ENCODE measurements around the gene TMEFF2.
"Not testable (repeated sequence)": the region's sequence is repeated elsewhere in the genome, so short reads cannot be mapped to it uniquely, and the experiment has no call there.

TMEFF2 gene

GRCh38 chr2:191926671-191927070 lies 268.1 kb downstream of the TMEFF2 start:
- Histone ChIP-seq H3K4me3 (ENCODE audit: low read length) (no peak overlapping the region), H3K4me1 (ENCODE audit: control insufficient read depth, insufficient read depth, low read length) (peaks cover 10% of the 10 kb centered on the region), H3K36me3 (ENCODE audit: control insufficient read depth, insufficient read depth, low read length) (no peaks in the 10 kb centered on the region), H3K27ac (ENCODE audit: low read depth, low read length) (no peak overlapping the region), H3K9ac (ENCODE audit: low read length) (no peak overlapping the region), H3K27me3 (ENCODE audit: control insufficient read depth, insufficient read depth, low read length) (no peaks in the 10 kb centered on the region)

GRCh38 chr2:191923652-191923997 lies 271.1 kb downstream of the TMEFF2 start:
- Histone ChIP-seq H3K4me3 (ENCODE audit: low read length) (no peak overlapping the region), H3K27ac (ENCODE audit: low read depth, low read length) (no peak overlapping the region), H3K9ac (ENCODE audit: low read length) (no peak overlapping the region), H3K36me3 (ENCODE audit: control insufficient read depth, insufficient read depth, low read length) (no peaks in the 10 kb centered on the region), H3K27me3 (ENCODE audit: control insufficient read depth, insufficient read depth, low read length) (no peaks in the 10 kb centered on the region), H3K4me1 (ENCODE audit: control insufficient read depth, insufficient read depth, low read length) (peaks cover 10% of the 10 kb centered on the region)

DNA sequence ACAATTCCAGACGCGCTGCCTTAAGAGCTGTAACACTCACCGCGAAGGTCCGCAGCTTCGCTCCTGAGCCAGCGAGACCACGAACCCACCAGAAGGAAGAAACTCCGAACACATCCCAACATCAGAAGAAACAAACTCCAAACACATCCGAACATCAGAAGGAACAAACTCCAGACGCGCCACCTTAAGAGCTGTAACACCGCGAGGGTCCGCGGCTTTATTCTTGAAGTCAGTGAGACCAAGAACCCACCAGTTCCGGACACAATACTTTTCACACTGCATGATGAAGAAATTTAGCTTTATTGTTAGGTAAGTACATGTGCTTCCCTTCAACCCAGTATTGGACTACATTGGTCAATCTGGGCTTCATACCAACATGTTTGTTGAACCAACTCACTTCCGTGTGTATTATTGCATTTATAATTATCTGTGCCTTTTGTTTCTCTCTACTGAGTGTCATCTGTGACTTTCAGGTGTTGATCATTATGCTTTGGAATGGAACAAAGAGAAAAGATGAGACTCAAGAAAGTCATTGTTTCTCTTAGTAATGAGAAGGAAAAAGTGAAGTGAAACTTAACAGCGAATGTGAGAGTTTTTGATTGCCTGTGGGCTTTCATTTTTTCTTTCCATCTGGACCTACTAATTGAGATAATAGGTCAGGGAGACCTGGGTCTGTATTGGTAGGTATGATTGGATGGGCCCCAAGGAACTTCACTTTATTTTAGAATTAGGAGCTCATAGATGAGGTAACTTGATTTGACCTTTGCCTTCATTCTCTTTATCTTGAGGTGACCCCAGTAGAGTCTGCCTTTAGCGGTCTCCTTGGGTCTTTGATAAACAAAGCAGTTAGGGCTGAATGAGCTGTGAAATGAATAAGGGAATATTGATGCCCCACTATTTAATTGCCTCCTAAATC lies 271.7 kb downstream of the TMEFF2 start:
- no peak overlapping the region for H3K9ac ChIP-seq (ENCODE audit: low read length)
- H3K36me3 ChIP-seq (ENCODE audit: control insufficient read depth, insufficient read depth, low read length): no peaks in the 10 kb centered on the region
- no peaks in the 10 kb centered on the region for H3K27me3 ChIP-seq (ENCODE audit: control insufficient read depth, insufficient read depth, low read length)
- H3K4me3 ChIP-seq (ENCODE audit: low read length): no peak overlapping the region
- H3K4me1 ChIP-seq (ENCODE audit: control insufficient read depth, insufficient read depth, low read length): peaks cover 10% of the 10 kb centered on the region
- no peak overlapping the region for H3K27ac ChIP-seq (ENCODE audit: low read depth, low read length)

DNA sequence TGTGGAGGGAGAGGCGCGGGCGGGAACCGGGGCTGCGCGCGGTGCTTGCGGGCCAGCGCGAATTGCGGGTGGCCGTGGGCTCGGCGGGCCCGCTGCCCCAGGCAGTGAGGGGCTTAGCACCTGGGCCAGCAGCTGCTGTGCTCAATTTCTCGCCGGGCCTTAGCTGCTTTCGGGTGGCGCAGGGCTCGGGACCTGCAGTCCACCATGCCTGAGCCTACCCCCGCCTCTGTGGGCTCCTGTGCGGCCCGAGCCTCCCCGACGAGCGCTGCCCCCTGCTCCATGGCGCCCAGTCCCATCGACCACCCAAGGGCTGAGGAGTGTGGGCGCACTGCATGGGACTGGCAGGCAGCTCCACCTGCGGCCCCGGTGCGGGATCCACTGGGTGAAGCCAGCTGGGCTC lies 273.1 kb downstream of the TMEFF2 start:
- not testable (repeated sequence) for H3K4me3 ChIP-seq (ENCODE audit: low read length); H3K36me3 ChIP-seq (ENCODE audit: control insufficient read depth, insufficient read depth, low read length); H3K27ac ChIP-seq (ENCODE audit: low read depth, low read length); H3K4me1 ChIP-seq (ENCODE audit: control insufficient read depth, insufficient read depth, low read length); H3K27me3 ChIP-seq (ENCODE audit: control insufficient read depth, insufficient read depth, low read length); H3K9ac ChIP-seq (ENCODE audit: low read length)

GRCh38 chr2:191920502-191920901 lies 274.2 kb downstream of the TMEFF2 start:
- Histone ChIP-seq H3K9ac (ENCODE audit: low read length) (no peak overlapping the region), H3K27ac (ENCODE audit: low read depth, low read length) (no peak overlapping the region), H3K4me3 (ENCODE audit: low read length) (no peak overlapping the region), H3K36me3 (ENCODE audit: control insufficient read depth, insufficient read depth, low read length) (no peaks in the 10 kb centered on the region), H3K4me1 (ENCODE audit: control insufficient read depth, insufficient read depth, low read length) (no peaks in the 10 kb centered on the region), H3K27me3 (ENCODE audit: control insufficient read depth, insufficient read depth, low read length) (no peaks in the 10 kb centered on the region)

- Histone ChIP-seq H3K36me3 (ENCODE audit: control insufficient read depth, insufficient read depth, low read length) (no peaks in the 10 kb centered on the region), H3K4me3 (ENCODE audit: low read length) (no peak overlapping the region), H3K9ac (ENCODE audit: low read length) (no peak overlapping the region), H3K4me1 (ENCODE audit: control insufficient read depth, insufficient read depth, low read length) (no peaks in the 10 kb centered on the region), H3K27me3 (ENCODE audit: control insufficient read depth, insufficient read depth, low read length) (no peaks in the 10 kb centered on the region), H3K27ac (ENCODE audit: low read depth, low read length) (no peak overlapping the region)
Measured at GRCh38 chr2:191917967-191918651, 276.6 kb downstream of the TMEFF2 start.

DNA sequence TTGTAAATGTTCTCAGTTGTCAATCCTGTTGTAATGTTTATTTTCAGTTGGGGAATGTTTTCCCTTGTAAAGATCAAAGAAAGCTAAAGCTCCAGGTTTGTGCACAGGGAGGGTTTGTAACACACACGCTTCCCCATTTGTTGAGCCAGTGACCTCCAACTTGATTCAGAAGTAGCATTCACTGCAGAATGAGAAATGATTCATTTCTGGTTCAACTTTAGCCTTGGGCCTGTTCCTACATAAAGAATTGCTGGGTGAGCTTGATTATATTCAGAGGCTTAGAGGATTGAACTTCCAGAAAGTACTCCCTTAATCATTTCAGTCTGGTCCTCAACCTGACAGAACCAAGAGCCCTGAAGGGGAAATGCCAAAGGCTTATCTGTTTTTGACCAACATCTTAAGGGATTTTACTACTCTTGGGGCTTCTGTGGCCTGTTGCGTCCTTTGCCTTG lies 277.3 kb downstream of the TMEFF2 start:
- Histone ChIP-seq H3K9ac (ENCODE audit: low read length) (no peak overlapping the region), H3K4me1 (ENCODE audit: control insufficient read depth, insufficient read depth, low read length) (no peaks in the 10 kb centered on the region), H3K27me3 (ENCODE audit: control insufficient read depth, insufficient read depth, low read length) (no peaks in the 10 kb centered on the region), H3K4me3 (ENCODE audit: low read length) (no peak overlapping the region), H3K36me3 (ENCODE audit: control insufficient read depth, insufficient read depth, low read length) (no peaks in the 10 kb centered on the region), H3K27ac (ENCODE audit: low read depth, low read length) (no peak overlapping the region)

DNA sequence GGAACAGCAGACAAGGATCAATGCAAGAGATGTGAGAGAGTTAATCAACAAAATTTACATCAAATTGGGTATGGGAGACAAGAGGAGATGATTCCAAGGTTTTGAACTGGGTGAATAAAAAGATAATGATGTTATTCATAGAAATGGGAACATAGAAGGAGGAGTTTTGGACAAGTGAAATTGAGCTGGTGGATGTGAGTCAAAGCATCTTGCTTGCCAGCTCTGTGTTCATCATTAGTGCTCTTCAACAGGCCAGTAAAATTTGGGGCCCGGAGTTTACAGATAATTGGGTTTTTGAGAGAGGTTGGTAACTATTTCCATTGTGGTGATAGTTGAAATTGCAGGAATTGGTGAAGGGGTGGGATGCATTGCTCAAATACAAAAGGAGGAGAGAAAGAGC lies 277.9 kb downstream of the TMEFF2 start:
- no peak overlapping the region for H3K27ac ChIP-seq (ENCODE audit: low read depth, low read length)
- no peak overlapping the region for H3K4me3 ChIP-seq (ENCODE audit: low read length)
- no peak overlapping the region for H3K9ac ChIP-seq (ENCODE audit: low read length)
- H3K4me1 ChIP-seq (ENCODE audit: control insufficient read depth, insufficient read depth, low read length): no peaks in the 10 kb centered on the region
- no peaks in the 10 kb centered on the region for H3K36me3 ChIP-seq (ENCODE audit: control insufficient read depth, insufficient read depth, low read length)
- no peaks in the 10 kb centered on the region for H3K27me3 ChIP-seq (ENCODE audit: control insufficient read depth, insufficient read depth, low read length)

- Histone ChIP-seq H3K36me3 (ENCODE audit: control insufficient read depth, insufficient read depth, low read length) (no peaks in the 10 kb centered on the region), H3K4me3 (ENCODE audit: low read length) (no peak overlapping the region), H3K27ac (ENCODE audit: low read depth, low read length) (no peak overlapping the region), H3K4me1 (ENCODE audit: control insufficient read depth, insufficient read depth, low read length) (no peaks in the 10 kb centered on the region), H3K27me3 (ENCODE audit: control insufficient read depth, insufficient read depth, low read length) (no peaks in the 10 kb centered on the region), H3K9ac (ENCODE audit: low read length) (no peak overlapping the region)
Measured at GRCh38 chr2:191915750-191916149, 279.0 kb downstream of the TMEFF2 start.

DNA sequence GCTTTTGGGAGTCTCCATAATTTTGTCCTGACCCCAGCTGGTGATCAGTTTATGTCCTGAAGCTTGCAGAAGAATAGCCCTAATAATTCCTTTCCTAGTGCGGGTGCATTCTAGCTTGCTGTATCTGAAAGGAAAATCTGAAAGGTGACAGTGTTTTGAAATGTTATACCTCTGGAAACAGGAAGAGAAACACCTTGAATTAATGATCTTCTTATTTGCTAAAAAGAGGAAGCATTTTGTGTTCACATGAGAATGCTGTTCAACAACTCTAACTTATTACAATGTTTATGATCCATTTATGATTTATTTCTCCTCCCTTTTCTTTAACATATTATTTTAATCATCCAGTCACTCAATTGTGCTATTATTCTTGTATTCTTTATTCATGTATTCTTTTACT lies 280.9 kb downstream of the TMEFF2 start:
- Histone ChIP-seq H3K27me3 (ENCODE audit: control insufficient read depth, insufficient read depth, low read length) (no peaks in the 10 kb centered on the region), H3K27ac (ENCODE audit: low read depth, low read length) (no peak overlapping the region), H3K4me3 (ENCODE audit: low read length) (no peak overlapping the region), H3K9ac (ENCODE audit: low read length) (no peak overlapping the region), H3K4me1 (ENCODE audit: control insufficient read depth, insufficient read depth, low read length) (no peaks in the 10 kb centered on the region), H3K36me3 (ENCODE audit: control insufficient read depth, insufficient read depth, low read length) (no peaks in the 10 kb centered on the region)

DNA sequence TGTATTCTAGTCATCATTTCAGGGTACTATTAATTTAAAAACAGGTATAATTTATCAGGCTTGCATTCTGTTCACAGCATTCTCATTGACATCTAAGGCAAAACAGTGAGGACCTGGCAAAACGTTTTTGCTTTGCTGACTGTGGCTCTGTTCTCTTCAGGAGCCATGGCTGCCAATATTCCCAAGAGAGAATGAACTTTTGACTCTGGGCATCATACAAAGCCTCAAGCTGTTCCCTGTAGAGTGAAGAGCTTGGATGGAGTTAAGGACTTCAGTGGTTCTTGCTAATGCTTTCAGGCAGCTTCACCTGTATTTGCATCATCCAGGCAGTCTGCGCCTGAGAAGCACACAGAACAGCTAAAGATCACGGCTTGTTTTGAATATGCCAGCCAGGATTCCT lies 282.0 kb downstream of the TMEFF2 start:
- no peak overlapping the region for H3K4me3 ChIP-seq (ENCODE audit: low read length)

DNA sequence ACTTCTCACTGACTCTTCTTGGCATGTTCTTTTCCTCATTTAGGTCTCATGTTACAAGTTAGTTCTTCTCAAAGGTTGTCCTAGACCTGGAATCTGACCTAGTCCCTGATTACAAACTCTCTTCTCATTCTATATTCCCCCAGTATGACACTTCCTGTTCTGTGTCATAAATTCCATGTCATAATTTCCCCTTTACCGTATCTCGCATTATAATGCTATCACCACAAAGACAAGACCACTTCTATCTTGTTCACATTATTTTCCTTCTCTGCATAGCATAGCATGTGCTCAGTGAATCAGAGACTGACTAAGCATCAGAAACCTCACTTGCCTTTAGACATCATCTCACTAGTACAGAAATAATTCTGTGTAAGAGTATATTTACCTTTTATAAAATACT lies 284.2 kb downstream of the TMEFF2 start:
- Histone ChIP-seq H3K27ac (ENCODE audit: low read depth, low read length) (no peak overlapping the region), H3K4me1 (ENCODE audit: control insufficient read depth, insufficient read depth, low read length) (no peaks in the 10 kb centered on the region), H3K27me3 (ENCODE audit: control insufficient read depth, insufficient read depth, low read length) (no peaks in the 10 kb centered on the region), H3K4me3 (ENCODE audit: low read length) (no peak overlapping the region), H3K9ac (ENCODE audit: low read length) (no peak overlapping the region), H3K36me3 (ENCODE audit: control insufficient read depth, insufficient read depth, low read length) (no peaks in the 10 kb centered on the region)

More for the DNA sequence above, 282.0 kb downstream of the TMEFF2 start:
- H3K4me1 ChIP-seq (ENCODE audit: control insufficient read depth, insufficient read depth, low read length): no peaks in the 10 kb centered on the region
- H3K36me3 ChIP-seq (ENCODE audit: control insufficient read depth, insufficient read depth, low read length): no peaks in the 10 kb centered on the region
- no peak overlapping the region for H3K9ac ChIP-seq (ENCODE audit: low read length)
- H3K27ac ChIP-seq (ENCODE audit: low read depth, low read length): no peak overlapping the region
- no peaks in the 10 kb centered on the region for H3K27me3 ChIP-seq (ENCODE audit: control insufficient read depth, insufficient read depth, low read length)

DNA sequence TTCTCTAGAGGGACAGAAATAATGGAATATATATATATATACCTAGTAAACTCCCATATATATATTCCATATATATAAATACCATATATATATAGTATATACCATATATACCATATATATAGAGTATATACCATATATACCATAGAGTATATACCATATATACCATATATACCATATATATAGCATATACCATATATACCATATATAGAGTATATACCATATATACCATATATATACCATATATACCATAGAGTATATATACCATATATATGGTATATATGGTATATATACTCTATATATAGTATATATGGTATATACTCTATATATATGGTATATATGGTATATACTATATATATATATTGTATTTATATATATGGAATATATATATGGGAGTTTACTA lies 285.9 kb downstream of the TMEFF2 start:
- Histone ChIP-seq H3K4me1 (ENCODE audit: control insufficient read depth, insufficient read depth, low read length) (no peaks in the 10 kb centered on the region), H3K27ac (ENCODE audit: low read depth, low read length) (no peak overlapping the region), H3K36me3 (ENCODE audit: control insufficient read depth, insufficient read depth, low read length) (no peaks in the 10 kb centered on the region), H3K9ac (ENCODE audit: low read length) (no peak overlapping the region), H3K27me3 (ENCODE audit: control insufficient read depth, insufficient read depth, low read length) (no peaks in the 10 kb centered on the region), H3K4me3 (ENCODE audit: low read length) (no peak overlapping the region)

Data from rectal smooth muscle tissue (tissue), 1 donor.